SJSA1 (cell line): ENCODE measurements around the gene LRIG3. TPM values are rescaled to one million over a fixed set of nuclear protein-coding genes. Genes with fewer than 3 reads are reported as not detected.
A peak's percentile ranks its signal among the peaks of the same experiment; 100 is the strongest.
"Not testable (repeated sequence)": the region's sequence is repeated elsewhere in the genome, so short reads cannot be mapped to it uniquely, and the experiment has no call there.

Source experiments
- DNase-seq, 2 experiments: peaks; one replicate each; pipeline ENCODE4 v3.0.0-alpha.2; 2015 to 2020; ENCODE audit warnings: low spot score in 2 of 2, low read depth in 1 of 2
- H3K27ac ChIP-seq: fragments of 250-450 bp; sonication (Bioruptor Pico); 2 replicates; pipeline ENCODE4 v1.5.1; 2020; ENCODE audit warnings: mild to moderate bottlenecking, moderate library complexity
- H3K27me3 ChIP-seq: fragments of 250-450 bp; sonication (Bioruptor Pico); replicated peaks from 2 replicates; pipeline ENCODE4 v1.5.1; 2020; ENCODE audit warnings: mild to moderate bottlenecking, moderate library complexity
- H3K36me3 ChIP-seq: fragments of 250-450 bp; sonication (Bioruptor Pico); 2 replicates; pipeline ENCODE4 v1.5.1; 2020; ENCODE audit warnings: mild to moderate bottlenecking
- H3K4me1 ChIP-seq: fragments of 250-450 bp; sonication (Bioruptor Pico); replicated peaks from 2 replicates; pipeline ENCODE4 v1.6.1; 2021; ENCODE audit warnings: mild to moderate bottlenecking
- H3K4me3 ChIP-seq: fragments of 250-450 bp; sonication (Bioruptor Pico); 2 replicates; pipeline ENCODE4 v1.5.1; 2020; ENCODE audit warnings: mild to moderate bottlenecking
- H3K9me3 ChIP-seq: fragments of 250-450 bp; sonication (Bioruptor Pico); replicated peaks from 2 replicates; pipeline ENCODE4 v1.5.1; 2020; ENCODE audit warnings: mild to moderate bottlenecking
- total RNA-seq: library from RNA; depleted of rRNA; stranded (reverse); fragments of >200 nt; shearing (Covaris generic); gene quantifications from 2 replicates; pipeline ENCODE4 v1.2.3, GENCODE V29; 2014

The LRIG3 gene
- total RNA-seq, 1 experiment from 2014 or later = 51.8 TPM

GRCh38 chr12:58950739-58951100, 30.4 kb upstream of the LRIG3 start:
- Histone ChIP-seq H3K4me1 (no peaks in the 10 kb centered on the region), H3K9me3 (no peaks in the 10 kb centered on the region), H3K4me3 (no peak overlapping the region), H3K27ac (no peak overlapping the region), H3K27me3 (no peaks in the 10 kb centered on the region), H3K36me3 (no peaks in the 10 kb centered on the region)
- no peak for DNase-seq

- DNase-seq, H3K27me3 ChIP-seq, H3K4me3 ChIP-seq, H3K27ac ChIP-seq, H3K4me1 ChIP-seq, H3K36me3 ChIP-seq, H3K9me3 ChIP-seq: not testable (repeated sequence)
Measured at GRCh38 chr12:58949954-58950738, 29.8 kb upstream of the LRIG3 start.

- DNase-seq = no peak
- no peaks in the 10 kb centered on the region for H3K4me1 ChIP-seq
- no peak overlapping the region for H3K27ac ChIP-seq
- no peaks in the 10 kb centered on the region for H3K36me3 ChIP-seq
- no peak overlapping the region for H3K4me3 ChIP-seq
- H3K9me3 ChIP-seq = no peaks in the 10 kb centered on the region
- no peaks in the 10 kb centered on the region for H3K27me3 ChIP-seq
Measured at GRCh38 chr12:58943079-58943478, 22.8 kb upstream of the LRIG3 start.

GRCh38 chr12:58942345-58942744, 22.0 kb upstream of the LRIG3 start:
- no peaks in the 10 kb centered on the region for H3K36me3 ChIP-seq
- H3K27ac ChIP-seq = no peak overlapping the region
- no peaks in the 10 kb centered on the region for H3K27me3 ChIP-seq
- no peaks in the 10 kb centered on the region for H3K4me1 ChIP-seq
- H3K4me3 ChIP-seq = no peak overlapping the region
- H3K9me3 ChIP-seq = no peaks in the 10 kb centered on the region
- no peak for DNase-seq

GRCh38 chr12:58939399-58940100, 19.2 kb upstream of the LRIG3 start:
- no peak overlapping the region for H3K27ac ChIP-seq
- DNase-seq = no peak

GRCh38 chr12:58938440-58938839, 18.1 kb upstream of the LRIG3 start:
- H3K36me3 ChIP-seq = no peaks in the 10 kb centered on the region
- H3K27me3 ChIP-seq = no peaks in the 10 kb centered on the region
- no peak for DNase-seq
- H3K4me3 ChIP-seq = no peak overlapping the region
- H3K9me3 ChIP-seq = no peaks in the 10 kb centered on the region
- peaks cover 12% of the 10 kb centered on the region for H3K4me1 ChIP-seq
- H3K27ac ChIP-seq = no peak overlapping the region

More at GRCh38 chr12:58939399-58940100, 19.2 kb upstream of the LRIG3 start:
- no peaks in the 10 kb centered on the region for H3K36me3 ChIP-seq
- H3K27me3 ChIP-seq = no peaks in the 10 kb centered on the region
- no peak overlapping the region for H3K4me3 ChIP-seq
- no peaks in the 10 kb centered on the region for H3K9me3 ChIP-seq
- H3K4me1 ChIP-seq = peaks cover 1% of the 10 kb centered on the region

- no peak overlapping the region for H3K4me3 ChIP-seq
- no peaks in the 10 kb centered on the region for H3K36me3 ChIP-seq
- peaks cover 40% of the 10 kb centered on the region for H3K4me1 ChIP-seq
- H3K9me3 ChIP-seq = no peaks in the 10 kb centered on the region
- peak overlapping the region; percentile 80 for H3K27ac ChIP-seq
- DNase-seq = no peak
- no peaks in the 10 kb centered on the region for H3K27me3 ChIP-seq
Measured at GRCh38 chr12:58934528-58934927, 14.2 kb upstream of the LRIG3 start.

- H3K27me3 ChIP-seq = no peaks in the 10 kb centered on the region
- no peak overlapping the region for H3K4me3 ChIP-seq
- H3K9me3 ChIP-seq = no peaks in the 10 kb centered on the region
- peak; percentile 94 to 98 for DNase-seq
- peaks cover 40% of the 10 kb centered on the region for H3K4me1 ChIP-seq
- no peaks in the 10 kb centered on the region for H3K36me3 ChIP-seq
- H3K27ac ChIP-seq = peak overlapping the region; percentile 80
Measured at GRCh38 chr12:58932806-58933681, 12.7 kb upstream of the LRIG3 start.

- Histone ChIP-seq H3K27me3 (no peaks in the 10 kb centered on the region), H3K27ac (no peak overlapping the region), H3K4me3 (no peak overlapping the region), H3K4me1 (peaks cover 40% of the 10 kb centered on the region), H3K36me3 (no peaks in the 10 kb centered on the region), H3K9me3 (no peaks in the 10 kb centered on the region)
- DNase-seq = no peak
Measured at GRCh38 chr12:58931518-58931917, 11.2 kb upstream of the LRIG3 start.

- H3K27ac ChIP-seq = no peak overlapping the region
- peak in 1 of 2 experiments; percentile 56 for DNase-seq
Measured at GRCh38 chr12:58930770-58931324, 10.5 kb upstream of the LRIG3 start.

GRCh38 chr12:58927120-58927519, 6.8 kb upstream of the LRIG3 start:
- H3K4me1 ChIP-seq = peaks cover 50% of the 10 kb centered on the region
- no peak overlapping the region for H3K4me3 ChIP-seq
- H3K9me3 ChIP-seq = no peaks in the 10 kb centered on the region
- H3K36me3 ChIP-seq = no peaks in the 10 kb centered on the region
- no peak overlapping the region for H3K27ac ChIP-seq
- H3K27me3 ChIP-seq = no peaks in the 10 kb centered on the region
- DNase-seq = no peak

More at GRCh38 chr12:58930770-58931324, 10.5 kb upstream of the LRIG3 start:
- no peaks in the 10 kb centered on the region for H3K36me3 ChIP-seq
- H3K27me3 ChIP-seq = no peaks in the 10 kb centered on the region
- H3K4me1 ChIP-seq = peaks cover 40% of the 10 kb centered on the region
- H3K9me3 ChIP-seq = no peaks in the 10 kb centered on the region
- no peak overlapping the region for H3K4me3 ChIP-seq

GRCh38 chr12:58926586-58926985, 6.3 kb upstream of the LRIG3 start:
- no peaks in the 10 kb centered on the region for H3K27me3 ChIP-seq
- H3K27ac ChIP-seq = no peak overlapping the region
- peaks cover 46% of the 10 kb centered on the region for H3K4me1 ChIP-seq
- H3K36me3 ChIP-seq = no peaks in the 10 kb centered on the region
- H3K9me3 ChIP-seq = no peaks in the 10 kb centered on the region
- H3K4me3 ChIP-seq = no peak overlapping the region
- DNase-seq = no peak

GRCh38 chr12:58925751-58926150, 5.4 kb upstream of the LRIG3 start:
- no peaks in the 10 kb centered on the region for H3K9me3 ChIP-seq
- H3K4me3 ChIP-seq = no peak overlapping the region
- H3K36me3 ChIP-seq = no peaks in the 10 kb centered on the region
- DNase-seq = no peak
- no peak overlapping the region; the same call in 1 of the 2 replicates for H3K27ac ChIP-seq
- H3K4me1 ChIP-seq = peaks cover 45% of the 10 kb centered on the region
- H3K27me3 ChIP-seq = no peaks in the 10 kb centered on the region
